Measurements from ENCODE around the gene SDC1. TPM values are rescaled to one million over a fixed set of nuclear protein-coding genes. Genes with fewer than 3 reads are reported as not detected.

The SDC1 gene
- total and polyA plus RNA-seq, 2 of the 8 experiments (the other 6 are each of a cell fraction or from before 2014, with no cell fraction given) = 45.3 to 73.3 TPM

DNA sequence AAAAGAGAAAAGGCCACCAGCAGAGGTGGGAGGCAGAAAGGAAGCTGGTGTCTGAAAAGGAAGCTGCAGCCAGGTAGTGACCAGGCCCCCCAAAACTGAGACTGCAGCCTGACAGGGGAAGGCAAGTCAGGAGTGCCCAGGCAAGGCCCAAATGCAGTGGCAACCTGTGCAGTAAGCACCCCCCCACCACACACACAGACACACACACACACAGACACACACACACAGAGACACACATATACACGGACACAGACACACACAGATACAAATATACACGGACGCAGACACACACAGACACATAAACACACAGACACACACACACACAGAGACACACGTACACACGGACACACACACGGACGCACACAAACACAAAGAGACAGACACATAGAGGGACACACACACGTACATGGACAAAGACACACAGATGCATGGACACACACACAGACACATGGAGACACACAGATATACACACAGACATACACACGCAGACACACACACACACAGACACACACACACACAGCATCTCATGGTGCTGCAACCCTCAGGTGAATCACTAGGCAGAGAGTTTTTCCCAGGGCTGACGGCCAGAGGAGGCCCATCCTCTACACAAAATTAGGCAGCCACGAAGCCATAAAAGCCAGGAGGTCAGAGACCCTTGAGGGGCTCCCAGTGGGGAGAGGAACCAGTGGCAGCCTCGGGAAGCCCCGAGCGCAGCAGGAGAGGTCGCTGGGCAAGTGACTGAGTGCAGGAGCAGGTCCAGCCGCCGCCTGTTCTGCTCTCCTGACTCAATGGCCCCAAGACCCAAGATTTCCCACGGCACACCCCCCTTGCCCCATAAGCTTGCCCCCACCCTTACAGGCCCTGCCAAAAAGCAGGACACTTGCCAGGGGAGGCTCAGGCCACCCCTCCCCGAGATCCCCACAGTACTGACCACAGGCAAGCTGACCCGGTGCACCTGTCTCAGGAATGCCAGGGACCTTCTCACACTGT, 6.3 kb downstream of the SDC1 start:
- Histone ChIP-seq H3K79me1 (ENCODE audit: low read depth, low read length) (peaks cover 54% of the 10 kb centered on the region), H3K4ac (replicated peaks; ENCODE audit: insufficient read length, low read depth, low read length) (no peak overlapping the region), H3K36me3 (ENCODE audit: control insufficient read depth in 2 of 4, insufficient read depth in 4 of 4, low read length in 3 of 4) (peaks cover 0 to 6% (median 1%) of the 10 kb centered on the region in 4 experiments; a peak in 4 of 8 replicates), H3K23me2 (ENCODE audit: low read depth, low read length) (peaks cover 4% of the 10 kb centered on the region; the same call in 1 of the 2 replicates), H4K91ac (replicated peaks; ENCODE audit: insufficient read length, low read length) (peak overlapping the region; percentile 13), H2BK5ac (ENCODE audit: low read depth, low read length) (peak overlapping the region; percentile 80), H3K14ac (ENCODE audit: insufficient read length) (no peak overlapping the region), H3K56ac (replicated peaks; ENCODE audit: insufficient read length, low read depth, low read length) (no peak overlapping the region), H4K8ac (ENCODE audit: extremely low read depth, insufficient read depth, low read length) (peak overlapping the region; percentile 42; the same call in 1 of the 2 replicates), H4K20me1 (replicated peaks in 1 of 2; ENCODE audit: control insufficient read depth in 1 of 2, insufficient read depth in 2 of 2, low read length in 2 of 2) (peaks cover 29 to 45% of the 10 kb centered on the region in 2 experiments), H3K18ac (ENCODE audit: extremely low read depth, low read length) (no peak overlapping the region), H2AK5ac (ENCODE audit: low read depth, low read length) (peak overlapping the region; percentile 88; the same call in 1 of the 2 replicates), H2BK15ac (ENCODE audit: low read length) (no peak overlapping the region; the same call in 1 of the 2 replicates), H3K9me3 (ENCODE audit: insufficient read depth in 2 of 2, low read depth in 1 of 2, low read length in 1 of 2) (no peaks in the 10 kb centered on the region), H3K79me2 (ENCODE audit: control insufficient read depth in 1 of 2, insufficient read depth in 2 of 2, low read length in 2 of 2) (peaks cover 10 to 95% of the 10 kb centered on the region in 2 experiments), H3K4me3 (ENCODE audit: extremely low read depth in 1 of 4, insufficient read depth in 2 of 4, low read depth in 3 of 4, low read length in 4 of 4) (no peak overlapping the region), H3K4me2 (ENCODE audit: insufficient read depth in 1 of 2, low read depth in 2 of 2, low read length in 2 of 2) (no peak overlapping the region), H3K9ac (replicated peaks in 1 of 4; ENCODE audit: extremely low read depth in 1 of 4, low read depth in 3 of 4, low read length in 3 of 4) (no peak overlapping the region), H4K5ac (ENCODE audit: insufficient read length, low read depth, low read length) (no peak overlapping the region), H3K4me1 (replicated peaks in 1 of 4; ENCODE audit: control insufficient read depth in 3 of 4, insufficient read depth in 4 of 4, low read length in 3 of 4) (peaks cover 4 to 22% (median 12%) of the 10 kb centered on the region in 4 experiments), H2BK20ac (ENCODE audit: low read length) (no peak overlapping the region), H2AFZ (ENCODE audit: low read length) (no peak overlapping the region), H2BK120ac (replicated peaks; ENCODE audit: low read depth, low read length) (no peak overlapping the region), H3K27me3 (replicated peaks in 1 of 4; ENCODE audit: control insufficient read depth in 3 of 4, extremely low read depth in 1 of 4, insufficient read depth in 3 of 4, low read length in 3 of 4) (no peaks in the 10 kb centered on the region), H3K23ac (ENCODE audit: insufficient read length) (no peak overlapping the region), H3K27ac (ENCODE audit: low read depth, low read length) (no peak overlapping the region), H2BK12ac (ENCODE audit: low read depth, low read length) (no peak overlapping the region)
- POLR2A ChIA-PET (ENCODE audit: partially characterized antibody) = interaction anchor here (1.1 to 2.7 kb wide), 3 partner anchors 10 to 13 kb away, joined by 3 to 12 read pairs (median 4); no protein-coding TSS in a partner anchor
- no peak for FAIRE-seq
- CTCF ChIA-PET (ENCODE audit: partially characterized antibody) = interaction anchor here (1.0 to 5.8 kb wide), 5 partner anchors 8 to 83 kb away, joined by 3 to 36 read pairs (median 4); no protein-coding TSS in a partner anchor
- no peak for DNase-seq (ENCODE audit: low read depth in 1 of 2, low spot score in 2 of 2)
- 92% methylated on average over 19 of the region's 20 CpGs; no CpG with 5 or more reads in 1 of the 2 experiments for WGBS, 2 experiments (ENCODE audit: extremely low coverage in 1 of 2, insufficient coverage in 1 of 2, insufficient read length in 1 of 2, insufficient replicate concordance in 2 of 2, low coverage in 1 of 2, low lambda C conversion rate in 2 of 2, missing lambda C conversion rate in 1 of 2)
- TF ChIP-seq SIX5 (IDR thresholded peaks at IDR 0.05; ENCODE audit: low read depth, low read length) (no peak), POLR2A (IDR thresholded peaks at IDR 0.05; ENCODE audit: control extremely low read depth in 1 of 2, low read depth in 2 of 2, low read length in 2 of 2) (no peak), POU5F1 (IDR thresholded peaks at IDR 0.05; ENCODE audit: low read depth, low read length) (no peak), POLR2AphosphoS5 (IDR thresholded peaks at IDR 0.05; ENCODE audit: low read depth, low read length) (no peak), SIRT6 (IDR thresholded peaks at IDR 0.05; ENCODE audit: low read length) (no peak), SP2 (IDR thresholded peaks at IDR 0.05; ENCODE audit: low read length) (no peak), ZNF274 (IDR thresholded peaks at IDR 0.05; ENCODE audit: borderline replicate concordance, extremely low read depth, low read length) (no peak), HDAC6 (IDR thresholded peaks at IDR 0.05; ENCODE audit: low read depth, low read length) (no peak), GTF2F1 (IDR thresholded peaks at IDR 0.05; ENCODE audit: borderline replicate concordance, low read depth, low read length) (no peak), BRCA1 (IDR thresholded peaks at IDR 0.05; ENCODE audit: low read depth, low read length) (no peak)
- TF ChIP-seq, protein P1, sequence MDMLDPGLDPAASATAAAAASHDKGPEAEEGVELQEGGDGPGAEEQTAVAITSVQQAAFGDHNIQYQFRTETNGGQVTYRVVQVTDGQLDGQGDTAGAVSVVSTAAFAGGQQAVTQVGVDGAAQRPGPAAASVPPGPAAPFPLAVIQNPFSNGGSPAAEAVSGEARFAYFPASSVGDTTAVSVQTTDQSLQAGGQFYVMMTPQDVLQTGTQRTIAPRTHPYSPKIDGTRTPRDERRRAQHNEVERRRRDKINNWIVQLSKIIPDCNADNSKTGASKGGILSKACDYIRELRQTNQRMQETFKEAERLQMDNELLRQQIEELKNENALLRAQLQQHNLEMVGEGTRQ (IDR thresholded peaks at IDR 0.05; ENCODE audit: low read length) = no peak
